ENCODE data around the gene YOD1.

DNA sequence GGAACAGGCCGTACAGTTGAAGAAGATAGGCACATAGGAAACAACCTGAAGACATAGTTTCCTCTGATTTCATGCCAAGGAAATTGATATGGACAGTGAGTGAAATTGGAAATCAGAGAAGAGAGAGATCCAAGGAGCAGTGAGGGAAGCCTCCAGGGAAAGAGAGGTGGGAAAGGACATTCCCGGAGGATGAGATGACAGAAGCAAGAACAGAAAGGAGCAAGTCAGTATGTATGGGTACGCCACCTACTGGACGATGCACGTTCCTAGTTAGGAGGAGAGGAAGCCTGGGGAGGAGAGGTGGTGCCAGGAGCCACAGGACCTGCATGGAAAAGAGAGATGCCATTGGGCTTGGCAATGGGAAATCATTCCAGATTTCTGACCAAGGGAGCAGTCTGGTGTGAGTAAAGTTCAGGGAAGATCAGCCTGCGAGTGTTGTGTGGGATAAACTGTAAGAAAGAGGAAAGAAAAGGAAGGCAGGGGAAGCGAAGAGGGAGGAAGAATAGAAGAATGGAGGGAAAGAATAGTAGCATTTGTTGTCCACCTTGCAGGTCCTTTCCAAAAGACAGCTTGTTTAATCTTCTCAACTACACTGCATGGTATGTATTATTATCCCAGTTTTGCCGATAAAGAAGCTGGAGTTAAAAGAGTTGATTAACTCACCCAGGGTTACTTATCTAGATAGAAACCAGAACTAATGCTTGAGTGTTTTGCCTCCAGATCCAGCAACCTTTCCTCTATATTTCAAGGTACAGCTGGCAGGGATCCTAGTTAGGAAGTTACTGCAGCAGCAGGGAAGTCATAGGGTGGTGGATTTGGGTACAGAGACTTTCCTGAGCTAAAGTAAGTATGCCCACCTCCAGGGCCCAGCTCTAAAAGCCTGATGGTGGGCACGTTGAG lies 45.8 kb downstream of the YOD1 start:
- TF ChIP-seq, protein P1, sequence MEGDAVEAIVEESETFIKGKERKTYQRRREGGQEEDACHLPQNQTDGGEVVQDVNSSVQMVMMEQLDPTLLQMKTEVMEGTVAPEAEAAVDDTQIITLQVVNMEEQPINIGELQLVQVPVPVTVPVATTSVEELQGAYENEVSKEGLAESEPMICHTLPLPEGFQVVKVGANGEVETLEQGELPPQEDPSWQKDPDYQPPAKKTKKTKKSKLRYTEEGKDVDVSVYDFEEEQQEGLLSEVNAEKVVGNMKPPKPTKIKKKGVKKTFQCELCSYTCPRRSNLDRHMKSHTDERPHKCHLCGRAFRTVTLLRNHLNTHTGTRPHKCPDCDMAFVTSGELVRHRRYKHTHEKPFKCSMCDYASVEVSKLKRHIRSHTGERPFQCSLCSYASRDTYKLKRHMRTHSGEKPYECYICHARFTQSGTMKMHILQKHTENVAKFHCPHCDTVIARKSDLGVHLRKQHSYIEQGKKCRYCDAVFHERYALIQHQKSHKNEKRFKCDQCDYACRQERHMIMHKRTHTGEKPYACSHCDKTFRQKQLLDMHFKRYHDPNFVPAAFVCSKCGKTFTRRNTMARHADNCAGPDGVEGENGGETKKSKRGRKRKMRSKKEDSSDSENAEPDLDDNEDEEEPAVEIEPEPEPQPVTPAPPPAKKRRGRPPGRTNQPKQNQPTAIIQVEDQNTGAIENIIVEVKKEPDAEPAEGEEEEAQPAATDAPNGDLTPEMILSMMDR (IDR thresholded peaks at IDR 0.05; ENCODE audit: insufficient read depth, low read length): peak; percentile 67
- no peak for TF ChIP-seq POLR2AphosphoS5 (IDR thresholded peaks at IDR 0.05; ENCODE audit: low read depth)
- TF ChIP-seq SPI1 (IDR thresholded peaks at IDR 0.05; ENCODE audit: borderline replicate concordance, low read depth): no peak
